HG03196 (cell line): ENCODE measurements around the gene DTNBP1.

Experiments
- ATAC-seq: cut with Tn5 transposase; IDR thresholded peaks from one replicate; pipeline ENCODE4 v1.9.1; 2021; ENCODE audit not compliant: unreplicated experiment

Gene DTNBP1

DNA sequence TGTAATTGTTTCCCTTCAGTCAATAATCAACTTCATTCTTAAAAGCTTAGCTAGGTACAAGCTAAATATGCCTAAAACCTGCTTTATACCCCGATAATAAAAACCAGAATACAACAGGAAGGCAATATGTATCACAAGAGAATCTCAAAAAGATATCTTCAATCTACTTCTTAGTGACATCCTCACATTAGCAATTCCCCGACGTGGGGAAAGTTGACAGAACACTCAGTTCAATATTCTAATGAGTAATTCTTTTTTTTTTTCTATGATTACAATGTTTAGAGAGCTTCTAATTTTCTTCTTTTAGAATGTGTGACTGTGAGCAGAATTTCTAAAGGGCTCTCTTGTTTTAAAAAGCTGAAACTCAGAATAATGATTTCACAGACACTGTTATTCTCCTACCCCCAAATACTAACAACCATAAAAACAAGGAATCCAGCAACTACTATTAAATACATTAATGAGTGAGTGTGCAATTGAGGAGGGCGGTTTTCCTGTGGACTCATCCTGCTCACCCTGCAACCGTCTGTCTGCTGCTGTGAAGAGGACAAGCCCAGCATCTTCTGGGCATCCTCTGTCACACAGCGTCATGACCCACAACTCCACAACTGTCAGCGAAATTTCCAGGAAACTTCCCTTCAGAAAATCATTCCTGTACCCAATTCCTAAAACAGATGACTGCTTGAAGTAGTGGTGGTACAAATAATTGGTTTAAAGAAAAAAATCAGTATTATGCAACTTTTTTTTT lies 68.1 kb downstream of the DTNBP1 start:
- ATAC-seq: no peak

GRCh38 chr6:15593798-15594197 lies 69.0 kb downstream of the DTNBP1 start:
- no peak for ATAC-seq

- no peak for ATAC-seq
These were observed 70.2 kb downstream of the DTNBP1 start for GRCh38 chr6:15592610-15593009.

DNA sequence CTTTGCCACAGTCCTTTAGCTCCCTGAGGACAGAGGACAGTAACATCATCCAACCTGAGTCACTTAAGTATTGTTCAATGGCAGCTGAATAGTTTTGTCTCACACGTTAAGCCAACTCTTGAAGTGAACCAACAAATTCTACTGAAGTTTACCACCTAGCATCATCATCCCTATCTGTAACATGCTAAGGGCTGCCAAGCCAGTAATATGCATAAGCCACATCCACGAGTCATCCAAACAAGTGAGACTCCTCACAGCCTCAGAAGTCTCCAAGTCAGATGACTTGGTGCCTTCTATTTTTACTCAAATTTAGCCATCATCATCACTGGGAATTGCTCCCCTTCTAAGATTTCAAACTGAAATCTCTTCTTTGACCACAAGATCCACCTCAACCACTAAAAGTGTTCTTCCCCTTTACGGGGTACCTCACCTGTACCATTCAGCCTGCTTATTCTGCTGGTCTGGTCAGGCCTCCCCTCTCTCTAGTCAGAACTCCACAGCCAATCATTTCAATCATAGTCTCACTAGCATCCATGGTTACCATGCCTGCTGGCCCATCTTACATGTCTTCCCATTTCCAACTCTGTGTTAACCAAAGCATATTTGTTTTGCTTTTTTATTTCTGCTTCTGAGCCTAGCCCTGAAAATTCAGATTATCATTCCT lies 73.7 kb downstream of the DTNBP1 start:
- no peak for ATAC-seq

- no peak for ATAC-seq
These were observed 76.3 kb downstream of the DTNBP1 start for GRCh38 chr6:15586503-15586902.

GRCh38 chr6:15585760-15586214 lies 77.0 kb downstream of the DTNBP1 start:
- no peak for ATAC-seq

DNA sequence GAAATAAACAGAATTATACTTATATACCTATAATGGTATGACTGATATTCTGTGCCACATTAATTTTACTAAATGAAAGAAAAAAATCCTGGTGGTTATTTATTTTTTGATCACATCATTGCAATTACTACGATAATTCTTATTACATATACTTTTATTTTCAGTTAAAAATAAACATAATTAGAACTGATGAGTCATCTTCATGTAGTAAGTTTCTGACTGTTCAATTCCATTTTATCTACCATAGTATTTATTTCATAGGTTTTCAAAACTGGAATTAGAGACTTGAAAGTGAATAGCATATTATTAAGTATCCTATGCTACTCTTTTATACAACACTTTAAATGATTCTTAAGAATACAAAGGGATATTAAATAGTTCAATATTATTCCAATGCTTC lies 80.3 kb downstream of the DTNBP1 start:
- no peak for ATAC-seq

GRCh38 chr6:15581751-15582150 lies 81.1 kb downstream of the DTNBP1 start:
- no peak for ATAC-seq

GRCh38 chr6:15580326-15580725 lies 82.5 kb downstream of the DTNBP1 start:
- ATAC-seq: no peak

DNA sequence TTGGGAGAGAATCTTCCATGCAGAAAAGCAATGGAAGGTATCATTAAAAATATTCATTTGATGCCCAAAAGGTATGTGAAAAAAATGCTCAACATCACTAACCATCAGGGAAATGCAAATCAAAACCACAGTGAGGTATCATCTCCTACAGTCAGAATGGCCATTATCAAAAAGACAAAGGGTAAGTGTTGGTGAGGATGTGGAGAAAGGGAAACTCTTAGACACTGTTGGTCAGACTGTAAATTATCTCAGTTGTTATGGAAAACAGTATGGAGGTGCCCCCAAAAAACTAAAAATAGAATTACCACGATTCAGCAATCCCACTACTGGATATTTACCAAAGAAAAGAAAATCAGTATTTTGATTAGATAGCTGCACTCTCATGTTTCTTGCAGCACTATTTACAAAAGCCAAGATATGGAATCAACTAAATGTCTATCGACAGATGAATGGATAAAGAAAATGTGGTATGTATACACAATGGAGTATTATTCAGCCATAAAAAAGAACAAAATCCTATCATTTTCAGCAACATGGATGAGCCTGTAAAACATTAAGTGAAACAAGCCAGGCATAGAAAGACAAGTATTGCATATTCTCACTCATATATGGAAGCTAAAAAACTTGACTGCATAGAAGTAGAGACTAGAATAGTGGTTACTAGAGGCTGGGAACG lies 84.0 kb downstream of the DTNBP1 start:
- no peak for ATAC-seq

DNA sequence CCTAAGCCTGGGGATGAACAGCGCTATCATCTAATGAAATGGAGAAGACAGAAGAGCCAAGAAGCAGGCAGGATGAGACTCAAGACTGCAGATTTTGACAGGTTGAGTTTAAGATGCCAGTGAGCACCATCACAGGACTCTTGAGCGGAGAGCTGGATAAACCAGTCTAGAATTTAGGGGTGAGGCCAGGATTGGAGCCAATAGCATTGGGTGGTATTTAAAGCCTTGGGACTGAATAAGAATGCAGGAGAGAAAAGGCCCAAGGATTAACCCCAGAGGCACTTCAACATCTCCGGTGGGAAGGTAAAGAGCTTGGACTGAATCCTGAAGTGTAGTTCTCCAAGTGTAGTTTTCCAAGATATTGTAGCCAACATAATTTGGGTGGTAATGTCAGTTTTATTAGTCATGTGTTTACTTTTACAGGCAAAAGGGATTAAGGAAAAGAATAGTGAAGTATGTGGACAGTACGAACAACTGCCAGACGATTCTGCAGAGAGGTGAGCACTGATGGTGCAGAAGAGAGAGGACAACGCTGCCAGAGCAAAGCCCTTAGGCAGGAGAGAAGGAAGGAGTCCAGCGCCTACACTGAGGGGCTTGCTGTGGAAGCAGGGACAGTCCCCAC lies 85.2 kb downstream of the DTNBP1 start:
- ATAC-seq: no peak

DNA sequence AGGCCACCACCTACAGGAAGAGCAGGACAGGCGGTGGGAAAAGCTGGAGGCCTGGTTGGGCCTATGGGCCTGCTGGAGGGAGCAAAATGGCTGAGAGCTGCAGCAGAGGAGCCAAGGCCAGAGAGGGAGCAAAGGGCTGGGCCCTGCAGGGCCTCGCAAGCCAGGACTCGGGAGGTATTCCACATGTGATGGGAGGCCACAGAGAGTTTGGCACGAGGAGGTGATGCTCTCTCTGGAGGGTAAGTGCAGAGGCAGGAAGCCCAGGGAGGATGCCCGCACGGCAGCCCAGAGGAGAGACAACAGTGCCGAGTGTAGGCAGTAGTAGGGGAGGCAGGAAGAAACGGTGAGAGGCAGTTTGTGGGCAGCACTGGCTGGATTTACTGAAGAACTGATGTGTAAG lies 85.7 kb downstream of the DTNBP1 start:
- no peak for ATAC-seq

- ATAC-seq: no peak
These were observed 87.3 kb downstream of the DTNBP1 start for GRCh38 chr6:15575357-15576033.

DNA sequence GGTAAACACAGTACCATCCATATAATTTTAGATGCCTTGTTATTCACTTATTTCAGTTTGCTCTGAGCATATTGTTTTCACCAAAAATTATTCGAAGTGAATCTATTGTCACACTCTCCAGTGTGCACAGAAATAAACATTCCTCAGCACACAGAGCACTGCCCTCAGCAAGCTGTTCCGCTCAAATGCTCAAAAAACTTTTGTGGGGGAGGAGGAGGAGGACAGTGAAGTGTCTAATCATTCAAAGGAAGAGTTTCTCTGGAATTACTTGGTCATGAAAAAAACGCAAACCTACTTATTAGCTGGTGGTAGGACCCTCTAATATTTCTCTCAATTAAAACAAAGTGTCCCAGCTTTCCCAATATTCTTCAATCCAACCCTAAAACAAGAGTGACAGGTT lies 88.3 kb downstream of the DTNBP1 start:
- no peak for ATAC-seq

DNA sequence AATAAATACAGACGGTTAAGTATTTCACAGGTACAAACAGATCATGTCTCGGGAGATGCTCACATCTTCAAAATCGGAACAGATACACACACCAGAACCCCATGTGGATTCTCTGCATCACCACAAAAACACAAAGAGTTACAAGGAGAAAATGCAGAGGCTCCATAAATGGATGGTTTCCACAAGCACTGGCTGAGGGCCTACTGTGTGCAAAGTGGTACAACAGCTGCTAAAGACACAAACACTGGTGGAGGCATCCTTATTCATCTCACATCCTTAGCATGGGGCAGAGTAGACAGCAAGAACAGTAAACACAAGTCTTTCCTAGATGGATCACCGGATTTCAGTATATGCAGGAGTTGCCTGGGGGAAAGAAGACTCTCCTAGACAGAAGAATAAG lies 88.8 kb downstream of the DTNBP1 start:
- ATAC-seq: no peak

- ATAC-seq: no peak
These were observed 89.4 kb downstream of the DTNBP1 start for GRCh38 chr6:15573384-15573783.

DNA sequence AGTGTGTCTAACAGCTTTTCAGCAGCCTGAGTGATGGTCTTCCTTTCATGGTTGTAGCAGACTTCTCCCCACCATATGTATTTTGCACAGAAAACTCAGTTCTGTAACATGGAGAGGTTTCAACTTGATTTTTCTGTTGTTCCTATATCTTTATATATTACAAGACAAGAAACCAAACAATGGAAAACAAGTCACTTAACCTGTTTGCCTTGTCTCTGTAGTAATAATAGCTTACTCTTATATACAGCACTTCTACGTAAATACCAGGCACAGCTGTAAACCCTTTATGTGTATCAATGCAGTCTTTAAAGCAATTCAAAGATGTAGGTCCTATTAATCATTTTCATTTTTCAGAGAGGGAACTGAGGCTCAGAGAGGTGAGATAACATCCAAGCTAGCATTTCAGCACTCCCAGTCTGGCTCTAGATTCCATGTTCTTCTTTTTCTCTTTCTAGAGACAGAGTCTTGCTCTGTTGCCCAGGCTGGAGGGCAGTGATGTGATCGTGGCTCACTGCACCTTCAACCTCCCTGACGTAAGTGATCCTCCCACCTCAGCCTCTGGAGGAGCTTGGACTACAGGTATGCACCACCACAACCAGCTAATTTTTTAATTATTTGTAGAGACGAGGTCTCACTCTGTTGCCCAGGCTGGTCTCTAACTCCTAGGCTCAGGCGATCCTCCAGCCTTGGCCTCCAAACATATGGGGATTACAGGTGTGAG lies 90.4 kb downstream of the DTNBP1 start:
- no peak for ATAC-seq

DNA sequence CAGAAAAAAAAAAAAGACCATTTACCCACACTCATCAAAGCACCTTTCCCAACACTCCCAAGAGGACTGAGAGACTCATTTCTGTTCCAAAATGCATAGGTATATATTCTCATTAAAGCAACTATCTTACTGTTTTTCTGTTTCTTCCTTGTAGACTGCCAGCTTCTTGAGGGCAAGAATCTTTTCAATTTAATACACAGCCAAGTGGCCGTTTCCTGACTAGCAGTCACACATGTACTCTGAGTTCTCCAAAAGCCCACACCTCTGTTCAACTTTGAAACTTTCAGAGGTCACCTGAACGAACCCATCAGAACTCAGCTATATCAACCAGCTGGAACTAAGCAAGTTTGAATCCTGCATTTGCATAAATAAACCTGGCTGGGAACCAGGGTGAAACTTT lies 92.7 kb downstream of the DTNBP1 start:
- ATAC-seq: no peak

- no peak for ATAC-seq
These were observed 93.5 kb downstream of the DTNBP1 start for GRCh38 chr6:15569035-15569995.
